Measurements from ENCODE around the gene NKAIN4.
A peak's percentile ranks its signal among the peaks of the same experiment; 100 is the strongest.

NKAIN4 gene

DNA sequence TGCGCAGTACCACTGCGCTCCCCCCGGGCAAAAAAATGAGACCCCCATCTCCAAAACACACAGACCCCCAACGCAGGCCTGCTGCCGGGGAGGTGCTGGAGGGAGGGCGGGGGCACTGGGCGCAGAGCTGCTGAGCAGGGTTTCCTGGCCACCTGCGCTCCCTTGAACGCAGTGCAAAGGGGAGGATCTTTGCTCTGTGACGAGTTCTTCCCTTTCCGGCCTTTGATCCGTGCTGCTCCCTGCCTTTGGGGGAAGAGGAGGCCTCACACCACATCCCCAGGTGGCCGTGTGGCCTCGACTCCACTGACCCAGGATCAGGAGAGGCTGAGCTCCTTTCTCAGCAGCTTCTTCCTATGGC lies 29.8 kb upstream of the NKAIN4 start:
- Mint-ChIP-seq H3K27ac (peak overlapping the region; percentile 87), H3K27me3 (ENCODE audit: low read depth, poor library complexity) (no peaks in the 10 kb centered on the region), H3K4me3 (no peak overlapping the region), H3K9me3 (no peaks in the 10 kb centered on the region), H3K4me1 (no peaks in the 10 kb centered on the region), H3K36me3 (ENCODE audit: low read depth) (peaks cover 16% of the 10 kb centered on the region)
- no peak for DNase-seq
- no peak for TF ChIP-seq CTCF (IDR thresholded peaks at IDR 0.05)

DNA sequence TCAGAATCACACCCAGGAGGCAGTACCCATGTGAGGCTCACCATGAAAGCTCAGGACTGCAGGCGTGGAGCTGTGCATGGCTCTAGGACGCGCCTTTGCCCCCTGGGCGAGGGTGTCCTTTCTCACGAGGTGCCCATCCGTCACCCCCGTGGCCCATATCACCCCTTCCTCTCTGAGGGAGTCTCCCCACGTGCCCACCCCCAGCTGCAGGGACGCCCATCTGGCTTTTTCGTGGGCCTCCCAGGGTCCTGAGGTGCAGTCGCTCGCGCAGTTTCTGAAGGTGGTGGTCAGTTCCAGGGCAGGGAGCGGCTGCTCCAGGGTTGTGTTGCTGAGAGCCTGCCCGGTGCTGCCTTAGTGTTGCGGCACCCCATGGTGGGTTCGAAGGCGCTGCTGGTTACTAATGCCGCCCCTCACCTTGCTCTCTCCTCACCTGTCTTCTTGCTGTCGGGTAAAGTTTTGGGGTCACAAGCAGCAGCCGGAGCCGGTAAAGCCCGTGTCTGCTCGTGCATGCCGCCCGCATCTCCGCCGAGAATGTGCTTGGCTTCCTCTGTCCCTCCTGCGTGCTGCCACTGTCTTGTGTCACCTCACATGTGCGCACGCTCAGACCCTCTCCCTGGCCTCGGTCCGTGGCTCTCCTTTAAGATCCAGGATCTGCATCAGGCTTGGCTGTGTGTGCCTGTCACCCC lies 29.3 kb upstream of the NKAIN4 start:
- TF ChIP-seq CTCF (IDR thresholded peaks at IDR 0.05): no peak
- Mint-ChIP-seq H3K4me3 (no peak overlapping the region), H3K27ac (peak overlapping the region; percentile 87), H3K4me1 (no peaks in the 10 kb centered on the region), H3K36me3 (ENCODE audit: low read depth) (peaks cover 21% of the 10 kb centered on the region), H3K9me3 (no peaks in the 10 kb centered on the region), H3K27me3 (ENCODE audit: low read depth, poor library complexity) (no peaks in the 10 kb centered on the region)
- DNase-seq: no peak

- H3K27me3 Mint-ChIP-seq (ENCODE audit: low read depth, poor library complexity): no peaks in the 10 kb centered on the region
- H3K4me3 Mint-ChIP-seq: no peak overlapping the region
- no peak for TF ChIP-seq CTCF (IDR thresholded peaks at IDR 0.05)
- H3K36me3 Mint-ChIP-seq (ENCODE audit: low read depth): peaks cover 22% of the 10 kb centered on the region
- H3K9me3 Mint-ChIP-seq: no peaks in the 10 kb centered on the region
- no peak overlapping the region for H3K27ac Mint-ChIP-seq
- H3K4me1 Mint-ChIP-seq: no peaks in the 10 kb centered on the region
- no peak for DNase-seq
Measured at GRCh38 chr20:63282946-63283345, 28.7 kb upstream of the NKAIN4 start.

DNA sequence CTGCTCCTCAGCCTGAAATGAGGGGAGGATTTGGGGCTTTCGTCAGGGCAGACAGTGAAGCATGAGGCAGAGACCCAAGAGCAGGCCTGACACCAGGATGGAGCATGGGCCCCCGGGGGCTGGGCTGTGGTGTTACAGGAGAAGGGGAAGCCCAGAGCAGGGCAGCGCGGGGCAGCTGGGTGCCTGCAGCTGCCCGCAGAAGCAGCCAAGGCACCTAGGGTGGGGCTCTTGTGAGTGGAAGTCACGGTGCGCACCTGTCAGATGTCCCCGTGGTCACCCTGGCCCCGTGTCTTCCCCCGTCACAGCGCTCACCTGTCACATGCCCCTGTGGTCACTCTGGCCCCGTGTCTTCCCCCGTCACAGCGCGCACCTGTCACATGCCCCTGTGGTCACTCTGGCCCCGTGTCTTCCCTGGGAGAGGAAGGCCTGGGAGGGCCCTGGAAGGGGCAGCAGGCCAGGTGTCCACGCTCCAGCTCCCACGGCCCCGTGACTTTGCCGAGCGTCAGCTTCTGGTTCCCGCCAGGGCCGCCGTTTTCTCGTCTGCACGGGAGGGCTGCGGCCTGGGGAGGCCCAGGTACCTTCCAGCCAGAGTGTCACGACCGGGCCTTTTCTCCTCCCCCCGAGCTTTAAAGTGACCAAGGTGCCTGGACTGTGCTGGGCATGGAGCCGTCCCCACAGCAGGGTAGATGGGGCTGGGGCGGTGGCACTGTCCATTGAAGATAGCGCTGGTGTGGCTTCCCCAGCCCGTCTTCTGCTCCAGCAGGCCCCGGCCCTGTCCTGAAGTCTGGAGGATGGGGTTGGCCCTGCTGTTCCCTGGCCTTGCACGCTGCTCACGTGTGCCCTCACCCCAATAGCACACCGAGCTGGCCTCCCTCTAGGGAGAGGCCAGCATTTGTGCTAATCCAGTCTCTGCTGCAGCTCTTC lies 27.7 kb upstream of the NKAIN4 start:
- Mint-ChIP-seq H3K27me3 (ENCODE audit: low read depth, poor library complexity) (no peaks in the 10 kb centered on the region), H3K36me3 (ENCODE audit: low read depth) (peaks cover 22% of the 10 kb centered on the region)
- TF ChIP-seq CTCF (IDR thresholded peaks at IDR 0.05): no peak

DNA sequence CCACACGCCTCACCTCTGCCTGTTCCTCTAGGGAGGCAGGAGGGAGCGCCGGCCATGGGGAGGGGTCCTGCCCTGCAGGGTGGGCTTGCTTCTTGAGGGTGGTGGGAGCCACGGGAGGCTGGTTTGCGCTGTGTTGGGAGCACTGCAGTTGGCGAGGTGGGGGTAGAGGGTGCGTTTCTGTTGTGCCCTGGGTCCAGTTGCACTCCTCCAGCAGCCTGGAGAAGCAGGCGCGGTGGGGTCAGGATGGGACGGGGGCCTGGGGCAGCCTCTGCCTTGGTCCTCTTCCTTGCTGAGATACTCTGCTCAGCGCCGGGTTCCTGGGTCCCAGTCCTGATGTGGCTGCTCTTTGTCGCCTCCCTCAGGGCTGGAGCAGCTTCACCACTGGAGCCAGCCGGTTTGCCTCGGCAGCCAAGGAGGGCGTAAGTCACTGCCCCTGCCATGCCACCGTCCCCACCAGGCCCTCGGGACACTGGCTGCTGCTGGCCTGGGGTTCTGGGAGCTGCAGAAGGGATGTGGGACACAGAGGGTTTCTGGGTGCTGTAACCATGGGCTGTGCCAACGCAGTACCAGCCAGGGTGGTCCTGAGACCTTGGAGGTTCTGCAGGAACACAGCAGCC lies 26.8 kb upstream of the NKAIN4 start:
- Mint-ChIP-seq H3K9me3 (no peaks in the 10 kb centered on the region), H3K4me1 (no peaks in the 10 kb centered on the region), H3K27ac (no peak overlapping the region), H3K36me3 (ENCODE audit: low read depth) (peaks cover 22% of the 10 kb centered on the region), H3K4me3 (no peak overlapping the region), H3K27me3 (ENCODE audit: low read depth, poor library complexity) (no peaks in the 10 kb centered on the region)
- no peak for DNase-seq
- TF ChIP-seq CTCF (IDR thresholded peaks at IDR 0.05): peak; percentile 36

More for the DNA sequence above, 27.7 kb upstream of the NKAIN4 start:
- Mint-ChIP-seq H3K4me3 (no peak overlapping the region), H3K9me3 (no peaks in the 10 kb centered on the region), H3K4me1 (no peaks in the 10 kb centered on the region), H3K27ac (no peak overlapping the region)
- no peak for DNase-seq

Measured in nephron progenitor cell (in vitro differentiated cells).